ENCODE data around the gene CCDC60. TPM values are rescaled to one million over a fixed set of nuclear protein-coding genes. Genes with fewer than 3 reads are reported as not detected.

The CCDC60 gene
- total RNA-seq, 1 donor from 2014 or later, result 2.3 TPM

DNA sequence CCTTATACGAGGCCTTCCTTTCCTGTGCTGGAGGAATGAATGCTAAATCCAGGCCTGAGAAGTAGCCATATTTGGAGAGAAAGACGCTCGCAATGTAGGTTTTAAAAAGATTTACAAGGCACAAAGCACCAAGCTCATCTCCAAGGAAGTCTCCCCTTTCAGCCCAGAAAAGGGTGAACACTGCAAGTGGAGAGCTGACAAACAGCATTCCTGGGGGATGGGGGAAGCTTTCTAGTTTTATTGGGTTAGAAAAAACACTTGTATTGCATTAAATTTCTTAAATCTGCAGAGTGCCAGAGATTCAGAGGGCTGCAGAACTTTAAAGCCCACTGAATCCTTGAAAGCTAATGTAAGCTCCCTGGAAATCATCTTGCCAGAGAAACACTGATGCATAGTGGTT lies 34.6 kb downstream of the CCDC60 start:
- TF ChIP-seq CTCF (conservative IDR thresholded peaks at IDR 0.05), result no peak
- peak overlapping the region; percentile 86 for H3K27ac Mint-ChIP-seq
- peaks cover 17% of the 10 kb centered on the region for H3K4me1 Mint-ChIP-seq (ENCODE audit: unreplicated experiment)
- no peak overlapping the region for H3K4me3 Mint-ChIP-seq
- H3K27me3 Mint-ChIP-seq, result no peaks in the 10 kb centered on the region
- peaks cover 5% of the 10 kb centered on the region for H3K9me3 Mint-ChIP-seq
- DNase-seq (ENCODE audit: extremely low spot score, unreplicated experiment), result no peak
- H3K36me3 Mint-ChIP-seq, result no peaks in the 10 kb centered on the region

- Mint-ChIP-seq H3K4me1 (ENCODE audit: unreplicated experiment) (peaks cover 17% of the 10 kb centered on the region), H3K27me3 (no peaks in the 10 kb centered on the region), H3K9me3 (peaks cover 5% of the 10 kb centered on the region), H3K36me3 (no peaks in the 10 kb centered on the region), H3K4me3 (no peak overlapping the region), H3K27ac (peak overlapping the region; percentile 86)
- no peak for DNase-seq (ENCODE audit: extremely low spot score, unreplicated experiment)
- TF ChIP-seq CTCF (conservative IDR thresholded peaks at IDR 0.05), result no peak
Measured at GRCh38 chr12:119369907-119370546, 35.5 kb downstream of the CCDC60 start.

GRCh38 chr12:119372540-119372939 lies 38.0 kb downstream of the CCDC60 start:
- H3K9me3 Mint-ChIP-seq, result peaks cover 5% of the 10 kb centered on the region
- H3K27ac Mint-ChIP-seq, result no peak overlapping the region
- no peak for TF ChIP-seq CTCF (conservative IDR thresholded peaks at IDR 0.05)
- peaks cover 26% of the 10 kb centered on the region for H3K4me1 Mint-ChIP-seq (ENCODE audit: unreplicated experiment)
- H3K36me3 Mint-ChIP-seq, result no peaks in the 10 kb centered on the region
- H3K4me3 Mint-ChIP-seq, result no peak overlapping the region
- H3K27me3 Mint-ChIP-seq, result no peaks in the 10 kb centered on the region
- no peak for DNase-seq (ENCODE audit: extremely low spot score, unreplicated experiment)

GRCh38 chr12:119373001-119373400 lies 38.5 kb downstream of the CCDC60 start:
- DNase-seq (ENCODE audit: extremely low spot score, unreplicated experiment), result no peak
- peaks cover 5% of the 10 kb centered on the region for H3K9me3 Mint-ChIP-seq
- no peaks in the 10 kb centered on the region for H3K36me3 Mint-ChIP-seq
- H3K27ac Mint-ChIP-seq, result no peak overlapping the region
- no peak overlapping the region for H3K4me3 Mint-ChIP-seq
- TF ChIP-seq CTCF (conservative IDR thresholded peaks at IDR 0.05), result no peak
- peaks cover 26% of the 10 kb centered on the region for H3K4me1 Mint-ChIP-seq (ENCODE audit: unreplicated experiment)
- H3K27me3 Mint-ChIP-seq, result no peaks in the 10 kb centered on the region

- H3K27me3 Mint-ChIP-seq, result no peaks in the 10 kb centered on the region
- peaks cover 5% of the 10 kb centered on the region for H3K9me3 Mint-ChIP-seq
- TF ChIP-seq CTCF (conservative IDR thresholded peaks at IDR 0.05), result no peak
- no peak overlapping the region for H3K4me3 Mint-ChIP-seq
- H3K27ac Mint-ChIP-seq, result no peak overlapping the region
- DNase-seq (ENCODE audit: extremely low spot score, unreplicated experiment), result no peak
- H3K36me3 Mint-ChIP-seq, result no peaks in the 10 kb centered on the region
- H3K4me1 Mint-ChIP-seq (ENCODE audit: unreplicated experiment), result peaks cover 25% of the 10 kb centered on the region
Measured at GRCh38 chr12:119373666-119374065, 39.1 kb downstream of the CCDC60 start.
